GM21390 (cell line): ENCODE data around the gene SKA3.
"Not testable (repeated sequence)": the region's sequence is repeated elsewhere in the genome, so short reads cannot be mapped to it uniquely, and the experiment has no call there.

Source experiments
- ATAC-seq: cut with Tn5 transposase; IDR thresholded peaks from one replicate; pipeline ENCODE4 v1.9.1; 2021; ENCODE audit not compliant: unreplicated experiment

SKA3 gene

DNA sequence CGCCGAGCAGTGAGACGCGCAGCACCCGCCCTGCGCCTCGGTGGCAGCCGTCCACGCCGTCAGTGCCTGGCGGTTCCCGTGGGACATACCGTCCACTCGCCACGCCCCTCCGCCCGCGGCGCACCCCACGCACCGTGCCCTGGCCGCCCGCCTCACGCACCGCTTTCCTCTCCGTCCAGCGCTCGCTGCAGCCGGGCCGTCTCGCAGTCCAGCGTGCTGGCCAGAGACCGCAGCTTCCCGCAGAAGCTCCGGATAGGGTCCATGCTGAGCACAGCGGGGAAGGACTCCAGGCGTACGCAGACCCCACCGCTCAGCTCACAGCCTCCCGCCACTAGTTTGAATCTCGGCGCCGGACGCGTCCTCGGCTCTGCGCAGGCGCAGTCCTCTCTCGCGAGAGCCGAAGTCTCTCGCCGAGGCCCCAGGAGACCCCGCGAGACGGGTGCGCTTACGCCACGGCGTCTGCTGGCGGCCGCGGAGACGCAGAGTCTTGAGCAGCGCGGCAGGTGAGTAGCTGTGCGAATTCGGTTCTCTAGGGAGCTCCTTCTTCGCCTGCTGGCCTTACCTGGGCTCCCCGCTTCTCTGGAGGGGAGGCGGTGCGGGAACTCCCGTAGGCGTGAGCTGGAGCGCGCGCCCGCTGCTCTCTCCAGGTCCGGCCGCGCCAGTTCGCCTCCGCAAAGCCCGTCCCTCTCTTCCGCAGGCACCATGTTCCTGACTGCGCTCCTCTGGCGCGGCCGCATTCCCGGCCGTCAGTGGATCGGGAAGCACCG is at the start of gene SKA3, which contains the start of gene MRPL57:
Gene SKA3 (minus strand): TSS at position 338 of the 767 bp plus-strand sequence. CDS start 75 bp downstream, at position 263.
Gene MRPL57 (plus strand): TSS at position 444 of the 767 bp plus-strand sequence. CDS start 259 bp downstream, at position 703.
- peak; percentile 93 for ATAC-seq

GRCh38 chr13:21225082-21225481 is 48.7 kb upstream of the SKA3 start:
- no peak for ATAC-seq

GRCh38 chr13:21221268-21221667 is 44.9 kb upstream of the SKA3 start:
- no peak for ATAC-seq

- ATAC-seq = not testable (repeated sequence)
Measured at GRCh38 chr13:21219716-21220115, 43.4 kb upstream of the SKA3 start.

DNA sequence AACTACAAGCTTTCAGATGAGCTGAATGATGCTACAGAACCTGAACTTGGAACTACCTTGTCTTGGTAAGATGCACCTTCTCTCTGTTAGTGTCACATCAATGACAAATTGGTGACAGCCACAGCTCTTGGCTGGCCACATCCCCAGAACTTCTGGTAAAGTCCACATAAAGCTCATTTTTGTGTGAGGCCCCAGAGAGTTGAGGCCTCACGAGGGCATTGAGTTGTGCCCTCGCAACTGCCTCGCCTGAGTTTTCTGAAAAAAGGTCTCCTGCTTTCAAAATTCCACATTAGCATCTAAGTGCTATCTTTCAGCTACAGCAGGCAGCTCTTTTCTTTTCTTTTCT is 42.7 kb upstream of the SKA3 start:
- no peak for ATAC-seq

GRCh38 chr13:21218351-21219035 is 42.1 kb upstream of the SKA3 start:
- ATAC-seq = peak; percentile 98

GRCh38 chr13:21216332-21216731 is 40.0 kb upstream of the SKA3 start:
- no peak for ATAC-seq

- ATAC-seq = not testable (repeated sequence)
Measured at GRCh38 chr13:21215419-21215818, 39.1 kb upstream of the SKA3 start.

DNA sequence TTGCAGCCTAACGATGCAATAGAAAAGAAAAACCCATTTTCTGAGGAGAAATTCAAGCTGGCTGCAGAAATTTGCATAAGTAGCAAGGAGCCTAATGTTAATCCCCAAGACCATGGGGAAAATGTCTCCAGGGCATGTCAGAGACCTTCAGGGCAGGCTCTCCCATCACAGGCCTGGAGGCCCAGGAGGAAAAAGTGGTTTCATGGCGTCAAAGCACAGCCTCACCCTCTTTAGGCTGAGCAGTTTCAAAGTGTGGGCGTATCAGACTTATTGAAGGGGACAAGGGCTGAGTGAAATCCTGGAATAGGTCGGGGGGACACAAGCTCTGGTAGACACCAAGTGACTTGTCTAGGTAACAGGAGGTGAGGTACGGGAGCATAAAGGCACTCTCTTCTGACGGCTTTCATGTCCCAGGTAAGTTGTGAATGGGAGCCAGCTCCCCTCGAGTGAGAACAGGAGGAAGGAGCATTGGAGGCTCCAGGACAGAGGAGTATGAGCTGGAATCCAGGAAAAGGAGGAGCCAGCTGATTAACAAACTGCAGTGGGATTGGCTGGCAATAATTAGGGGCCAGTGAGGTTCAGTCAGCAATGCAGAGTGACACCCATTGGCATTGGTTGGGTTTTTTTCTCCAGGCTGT is 35.9 kb upstream of the SKA3 start:
- no peak for ATAC-seq

DNA sequence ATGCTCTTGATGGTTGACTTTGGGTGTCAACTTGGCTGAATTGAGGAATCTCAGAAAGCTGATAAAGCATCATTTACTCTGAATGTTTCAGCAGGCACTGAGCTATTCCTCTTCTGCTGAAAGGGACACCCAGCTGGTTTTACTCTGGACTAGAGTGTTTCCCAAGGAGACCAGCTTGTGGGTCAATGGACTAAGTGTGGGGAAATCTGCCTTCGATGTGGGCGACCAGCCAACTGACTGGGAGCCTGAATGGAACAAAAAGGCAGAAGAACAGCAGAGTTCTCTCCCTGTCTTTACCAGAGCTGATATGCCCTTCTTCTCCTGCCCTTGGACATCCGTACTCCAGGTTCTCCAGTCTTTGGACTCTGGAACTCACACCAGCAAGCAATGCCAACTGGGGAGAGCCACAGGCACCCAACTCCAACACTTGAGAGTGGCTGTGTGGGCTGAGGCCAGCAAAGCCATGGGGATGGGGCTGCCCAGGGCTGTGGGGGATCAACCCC is 32.4 kb upstream of the SKA3 start:
- no peak for ATAC-seq

DNA sequence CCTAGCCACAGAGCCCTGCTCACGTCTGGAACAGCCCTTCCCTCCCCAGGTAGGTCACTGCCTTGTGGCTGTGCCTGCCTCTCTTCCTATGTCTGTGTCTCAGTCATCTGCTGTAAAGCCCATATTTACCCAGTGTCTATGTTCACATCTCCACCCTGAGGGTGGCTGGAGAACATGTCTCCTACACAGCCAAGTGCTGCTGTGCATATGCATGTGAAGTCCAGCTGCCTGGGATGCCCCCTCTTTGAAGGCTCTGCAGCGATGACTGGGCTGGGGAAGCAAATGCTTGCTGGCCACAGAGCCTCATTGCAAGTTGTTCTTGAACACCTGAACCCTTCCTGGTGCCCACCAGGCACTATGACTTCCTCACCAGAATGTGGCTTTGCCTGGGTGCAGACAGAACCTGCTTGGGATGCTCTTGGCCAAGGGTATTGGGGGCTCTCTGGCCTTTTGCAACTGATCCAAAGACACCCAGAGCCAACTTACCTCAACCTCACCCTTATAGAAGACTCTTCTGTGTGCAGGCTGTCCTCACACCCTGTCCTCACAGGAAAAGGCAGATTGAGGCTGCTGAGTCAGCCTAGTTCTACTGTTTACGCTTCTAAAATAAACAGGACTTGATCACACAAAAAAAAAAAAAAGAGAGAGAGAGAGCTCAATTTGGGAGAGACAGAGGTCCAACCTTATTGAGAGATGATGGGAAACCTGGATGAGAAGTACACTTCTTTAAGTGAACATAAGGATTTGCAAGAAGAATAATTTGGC is 26.6 kb upstream of the SKA3 start:
- no peak for ATAC-seq

DNA sequence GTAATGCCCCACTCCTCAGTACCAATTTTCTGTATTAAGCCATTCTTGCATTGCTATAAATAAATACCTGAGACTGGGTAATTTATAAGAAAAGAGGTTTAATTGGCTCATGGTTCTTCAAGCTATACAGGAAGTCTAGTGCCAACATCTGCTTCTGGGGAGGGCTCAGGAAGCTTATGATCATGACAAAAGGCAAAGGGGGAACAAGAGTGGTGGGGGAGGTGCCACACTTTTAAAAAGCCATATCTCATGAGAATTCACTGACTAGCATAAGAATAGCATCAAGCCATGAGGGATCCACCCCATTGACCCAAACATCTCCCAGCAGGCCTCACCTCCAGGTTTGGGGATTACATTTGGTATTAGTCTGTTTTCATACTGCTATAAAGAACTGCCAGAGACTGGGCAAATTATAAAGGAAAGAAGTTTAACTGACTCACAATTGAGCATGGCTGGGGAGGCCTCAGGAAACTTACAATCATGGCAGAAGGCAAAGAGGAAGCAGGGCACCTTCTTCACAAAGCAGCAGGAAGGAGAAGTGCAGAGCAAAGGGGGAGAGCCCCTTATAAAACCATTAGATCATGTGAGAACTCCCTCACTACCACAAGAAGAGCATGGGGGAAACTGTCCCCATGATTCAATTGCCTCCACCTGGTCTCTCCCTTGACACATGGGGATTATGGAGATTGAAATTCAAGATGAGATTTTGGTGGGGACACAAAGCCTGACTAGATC is 25.3 kb upstream of the SKA3 start:
- not testable (repeated sequence) for ATAC-seq

DNA sequence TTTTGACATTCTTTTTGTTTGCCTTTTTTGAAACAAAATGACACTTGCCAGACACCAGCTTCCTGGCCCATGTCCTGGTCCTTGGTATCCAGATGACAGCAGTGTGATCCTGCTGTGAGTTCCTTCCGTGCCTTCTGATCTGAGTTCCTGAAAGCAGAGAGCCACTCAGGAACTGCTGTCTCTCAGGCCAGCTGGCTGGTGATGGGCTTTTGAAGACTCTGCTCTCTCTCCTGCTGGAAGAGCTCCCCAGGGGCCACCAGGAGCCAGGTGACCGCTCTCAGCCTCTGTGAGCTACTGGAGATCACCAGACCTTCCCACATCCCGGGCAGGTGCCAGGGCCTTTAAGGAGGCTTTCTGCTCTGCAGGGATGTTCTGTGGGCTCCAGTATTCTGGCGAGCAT is 22.0 kb upstream of the SKA3 start:
- not testable (repeated sequence) for ATAC-seq

DNA sequence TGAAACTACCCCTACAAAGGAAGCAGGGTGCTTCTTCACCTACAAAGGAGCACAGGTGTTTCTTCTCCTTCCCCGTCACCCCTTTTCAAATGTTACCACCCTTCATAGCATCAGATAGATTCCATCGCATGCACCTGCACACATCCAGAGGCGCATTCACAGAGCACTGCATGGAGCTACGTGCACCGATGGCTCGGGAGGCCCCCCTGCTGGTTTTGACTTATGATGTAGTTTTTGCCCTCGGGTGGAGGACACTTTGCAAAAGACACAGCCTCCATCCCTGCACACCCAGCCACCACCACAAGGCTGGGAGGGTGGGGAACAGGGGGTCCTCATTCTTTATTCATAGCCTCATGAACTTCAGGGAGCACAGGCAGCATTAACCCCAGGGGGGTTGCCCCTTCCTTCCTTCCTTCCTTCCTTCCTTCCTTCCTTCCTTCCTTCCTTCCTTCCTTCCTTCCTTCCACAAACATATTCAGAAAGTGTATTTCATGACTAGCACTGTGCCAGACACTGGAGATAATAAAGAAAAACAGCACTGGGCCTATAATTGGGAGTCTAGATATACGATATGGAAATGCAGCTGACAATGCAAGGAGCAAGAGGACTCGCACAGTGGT is 21.4 kb upstream of the SKA3 start:
- ATAC-seq = not testable (repeated sequence)

GRCh38 chr13:21194756-21195155 is 18.4 kb upstream of the SKA3 start:
- ATAC-seq = not testable (repeated sequence)

DNA sequence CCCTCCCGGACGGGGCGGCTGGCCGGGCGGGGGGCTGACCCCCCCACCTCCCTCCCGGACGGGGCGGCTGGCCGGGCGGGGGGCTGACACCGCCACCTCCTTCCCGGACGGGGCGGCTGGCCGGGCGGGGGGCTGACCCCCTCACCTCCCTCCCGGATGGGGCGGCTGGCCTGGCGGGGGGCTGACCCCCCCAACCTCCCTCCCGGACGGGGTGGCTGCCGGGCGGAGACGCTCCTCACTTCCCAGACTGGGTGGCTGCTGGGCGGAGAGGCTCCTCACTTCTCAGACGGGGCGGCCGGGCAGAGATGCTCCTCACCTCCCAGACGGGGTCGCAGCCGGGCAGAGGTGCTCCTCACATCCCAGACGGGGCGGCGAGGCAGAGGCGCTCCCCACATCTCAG is 10.1 kb upstream of the SKA3 start:
- not testable (repeated sequence) for ATAC-seq

- no peak for ATAC-seq
Measured at GRCh38 chr13:21181671-21182070, 5.3 kb upstream of the SKA3 start.

GRCh38 chr13:21176982-21177284 is 581 bp upstream of the SKA3 start:
- peak; percentile 28 for ATAC-seq

GRCh38 chr13:21175656-21176214 is 617 bp downstream of the SKA3 start:
- no peak for ATAC-seq

GRCh38 chr13:21173767-21174166 is 2.6 kb downstream of the SKA3 start:
- ATAC-seq = not testable (repeated sequence)
